ENCODE measurements around the gene SCN2A. TPM values are rescaled to one million over a fixed set of nuclear protein-coding genes. Genes with fewer than 3 reads are reported as not detected.

The SCN2A gene
- total and polyA plus RNA-seq, 10 of the 15 experiments (the other 5 are each of a cell fraction or from before 2014, with no cell fraction given) = 0.01 TPM; not detected in 8

DNA sequence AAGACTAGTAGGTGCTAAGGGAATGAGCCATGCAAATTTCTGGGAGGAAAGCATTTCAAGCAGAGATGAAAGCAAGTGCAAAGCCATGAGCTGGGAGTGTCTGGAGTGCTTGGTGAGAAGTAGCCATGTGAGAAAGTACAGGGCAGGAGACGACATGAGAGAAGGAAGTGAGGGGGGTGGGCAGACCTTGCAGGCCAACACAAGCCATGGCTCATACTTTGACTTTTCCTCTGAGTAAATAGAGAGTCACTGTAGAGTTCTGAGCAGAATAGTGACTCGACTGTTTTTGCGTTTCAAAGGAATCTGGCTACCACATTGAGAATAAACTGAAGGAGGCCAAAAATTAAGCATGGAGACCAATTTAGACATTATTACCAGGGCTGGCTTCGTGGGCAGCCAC, 42.2 kb downstream of the SCN2A start:
- BruUV-seq (replicated peaks) = no TSS peak
- RAD21 ChIA-PET (ENCODE audit: unreplicated experiment) = no interaction called here
- POLR2A ChIA-PET = no interaction called here
- in situ Hi-C loops (cut with MboI) = no loop called here
- WGBS (ENCODE audit: insufficient coverage, insufficient replicate concordance, low lambda C conversion rate, missing lambda C conversion rate) = 10% methylated on average over 4 of the region's 4 CpGs
- H2AFZ ChIP-seq (ENCODE audit: control insufficient read depth, low read depth, low read length) = no peak overlapping the region
- SMC1A ChIA-PET (ENCODE audit: uncharacterized antibody, unreplicated experiment) = interaction anchor here (1.3 kb wide), 1 partner anchor 42 kb away, joined by 3 read pairs; the partner anchor contains the start of gene SCN2A
- no peaks in the 10 kb centered on the region for H4K20me1 ChIP-seq (ENCODE audit: control insufficient read depth, insufficient read depth)
- ATAC-seq (no peak), DNase-seq (ENCODE audit: low read depth, low spot score) (no peak), FAIRE-seq (no peak)
- H3K4me1 ChIP-seq (ENCODE audit: control insufficient read depth, insufficient read depth, low read length) = no peaks in the 10 kb centered on the region
- no peaks in the 10 kb centered on the region for H3K9me3 ChIP-seq (replicated peaks; ENCODE audit: control insufficient read depth, insufficient read depth, low read length)
- H3K27ac ChIP-seq (ENCODE audit: control insufficient read depth, insufficient read depth) = no peak overlapping the region
- no peak overlapping the region for H3K9ac ChIP-seq (ENCODE audit: control insufficient read depth, insufficient read depth, low read length)
- TF ChIP-seq YBX1 (IDR thresholded peaks at IDR 0.05) (no peak), ZZZ3 (IDR thresholded peaks at IDR 0.05; ENCODE audit: control insufficient read depth, insufficient read length, low read depth) (no peak), SRF (IDR thresholded peaks at IDR 0.05; ENCODE audit: low read depth in 2 of 2, low read length in 2 of 2) (no peak), NRF1 (conservative IDR thresholded peaks at IDR 0.05; ENCODE audit: low read depth, low read length) (no peak), TCF12 (IDR thresholded peaks at IDR 0.05; ENCODE audit: low read depth, low read length) (no peak), ZNF384 (IDR thresholded peaks at IDR 0.05; ENCODE audit: borderline replicate concordance, low read depth, low read length) (no peak), HCFC1 (IDR thresholded peaks at IDR 0.05; ENCODE audit: low read length) (no peak), ZBED1 (IDR thresholded peaks at IDR 0.05; ENCODE audit: borderline replicate concordance) (no peak), KLF5 (IDR thresholded peaks at IDR 0.05; ENCODE audit: partially characterized antibody) (no peak), ZNF274 (IDR thresholded peaks at IDR 0.05; ENCODE audit: insufficient read depth, insufficient read length) (no peak), TCF7 (IDR thresholded peaks at IDR 0.05; ENCODE audit: borderline replicate concordance) (no peak)
- TF ChIP-seq, protein P1, sequence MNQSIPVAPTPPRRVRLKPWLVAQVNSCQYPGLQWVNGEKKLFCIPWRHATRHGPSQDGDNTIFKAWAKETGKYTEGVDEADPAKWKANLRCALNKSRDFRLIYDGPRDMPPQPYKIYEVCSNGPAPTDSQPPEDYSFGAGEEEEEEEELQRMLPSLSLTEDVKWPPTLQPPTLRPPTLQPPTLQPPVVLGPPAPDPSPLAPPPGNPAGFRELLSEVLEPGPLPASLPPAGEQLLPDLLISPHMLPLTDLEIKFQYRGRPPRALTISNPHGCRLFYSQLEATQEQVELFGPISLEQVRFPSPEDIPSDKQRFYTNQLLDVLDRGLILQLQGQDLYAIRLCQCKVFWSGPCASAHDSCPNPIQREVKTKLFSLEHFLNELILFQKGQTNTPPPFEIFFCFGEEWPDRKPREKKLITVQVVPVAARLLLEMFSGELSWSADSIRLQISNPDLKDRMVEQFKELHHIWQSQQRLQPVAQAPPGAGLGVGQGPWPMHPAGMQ (IDR thresholded peaks at IDR 0.05; ENCODE audit: borderline replicate concordance) = no peak
- TF ChIP-seq, protein P2, sequence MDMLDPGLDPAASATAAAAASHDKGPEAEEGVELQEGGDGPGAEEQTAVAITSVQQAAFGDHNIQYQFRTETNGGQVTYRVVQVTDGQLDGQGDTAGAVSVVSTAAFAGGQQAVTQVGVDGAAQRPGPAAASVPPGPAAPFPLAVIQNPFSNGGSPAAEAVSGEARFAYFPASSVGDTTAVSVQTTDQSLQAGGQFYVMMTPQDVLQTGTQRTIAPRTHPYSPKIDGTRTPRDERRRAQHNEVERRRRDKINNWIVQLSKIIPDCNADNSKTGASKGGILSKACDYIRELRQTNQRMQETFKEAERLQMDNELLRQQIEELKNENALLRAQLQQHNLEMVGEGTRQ (IDR thresholded peaks at IDR 0.05; ENCODE audit: borderline replicate concordance, low read depth, low read length) = no peak
- TF ChIP-seq, protein P3, sequence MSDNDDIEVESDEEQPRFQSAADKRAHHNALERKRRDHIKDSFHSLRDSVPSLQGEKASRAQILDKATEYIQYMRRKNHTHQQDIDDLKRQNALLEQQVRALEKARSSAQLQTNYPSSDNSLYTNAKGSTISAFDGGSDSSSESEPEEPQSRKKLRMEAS (IDR thresholded peaks at IDR 0.05; ENCODE audit: low read depth, low read length) = no peak
- CTCF ChIA-PET = no interaction called here
- intact Hi-C loops (cut with micrococcal nuclease; ENCODE audit: unreplicated experiment) = no loop called here
- no peaks in the 10 kb centered on the region for H3K27me3 ChIP-seq (replicated peaks in 1 of 2; ENCODE audit: control insufficient read depth in 2 of 2, insufficient read depth in 2 of 2, low read length in 1 of 2)
- no peak overlapping the region for H3K4me2 ChIP-seq (ENCODE audit: control insufficient read depth, insufficient read depth)
- H3K79me2 ChIP-seq (ENCODE audit: control insufficient read depth, insufficient read depth, low read length) = no peaks in the 10 kb centered on the region
- H3K4me3 ChIP-seq = no peak overlapping the region
- no peaks in the 10 kb centered on the region for H3K36me3 ChIP-seq (ENCODE audit: control insufficient read depth in 2 of 2, insufficient read depth in 2 of 2, low read length in 1 of 2)
